Measurements from ENCODE around the gene NFILZ.

The NFILZ gene, protein sequence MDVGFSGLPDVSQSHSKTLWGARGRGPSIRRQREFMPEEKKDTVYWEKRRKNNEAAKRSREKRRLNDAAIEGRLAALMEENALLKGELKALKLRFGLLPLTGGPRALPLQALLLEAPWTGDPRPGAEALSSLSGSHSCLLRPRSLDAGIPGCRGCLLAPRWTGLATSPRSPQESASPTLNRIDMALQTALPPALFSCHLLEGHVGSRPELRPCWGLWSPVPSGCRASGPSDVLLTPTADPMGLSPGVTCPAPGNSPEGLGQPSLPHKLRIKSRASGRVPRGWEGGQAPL

GRCh38 chr19:8629996-8630683, at the start of gene NFILZ:
NFILZ (plus strand) TSS chr19:8630633; CDS start chr19:8676766, 46,133 bp downstream.
- in situ Hi-C loops (cut with MboI; ENCODE audit: low sequenced_read_pairs), result no loop called here

GRCh38 chr19:8580710-8581281, 49.6 kb upstream of the NFILZ start:
- in situ Hi-C loops (cut with MboI; ENCODE audit: low sequenced_read_pairs), result loop anchor here (25.0 kb wide), 1 partner anchor 507 kb away; the partner anchor contains the start of gene OR1M1

GRCh38 chr19:8584965-8585893, 45.2 kb upstream of the NFILZ start:
- in situ Hi-C loops (cut with MboI; ENCODE audit: low sequenced_read_pairs), result loop anchor here (25.0 kb wide), 1 partner anchor 502 kb away; the partner anchor contains the start of gene OR1M1

GRCh38 chr19:8585894-8586750, 44.3 kb upstream of the NFILZ start:
- in situ Hi-C loops (cut with MboI; ENCODE audit: low sequenced_read_pairs), result loop anchor here (25.0 kb wide), 1 partner anchor 501 kb away; the partner anchor contains the start of gene OR1M1

GRCh38 chr19:8589177-8589714, 41.2 kb upstream of the NFILZ start:
- in situ Hi-C loops (cut with MboI; ENCODE audit: low sequenced_read_pairs), result loop anchor here (25.0 kb wide), 1 partner anchor 498 kb away; the partner anchor contains the start of gene OR1M1

DNA sequence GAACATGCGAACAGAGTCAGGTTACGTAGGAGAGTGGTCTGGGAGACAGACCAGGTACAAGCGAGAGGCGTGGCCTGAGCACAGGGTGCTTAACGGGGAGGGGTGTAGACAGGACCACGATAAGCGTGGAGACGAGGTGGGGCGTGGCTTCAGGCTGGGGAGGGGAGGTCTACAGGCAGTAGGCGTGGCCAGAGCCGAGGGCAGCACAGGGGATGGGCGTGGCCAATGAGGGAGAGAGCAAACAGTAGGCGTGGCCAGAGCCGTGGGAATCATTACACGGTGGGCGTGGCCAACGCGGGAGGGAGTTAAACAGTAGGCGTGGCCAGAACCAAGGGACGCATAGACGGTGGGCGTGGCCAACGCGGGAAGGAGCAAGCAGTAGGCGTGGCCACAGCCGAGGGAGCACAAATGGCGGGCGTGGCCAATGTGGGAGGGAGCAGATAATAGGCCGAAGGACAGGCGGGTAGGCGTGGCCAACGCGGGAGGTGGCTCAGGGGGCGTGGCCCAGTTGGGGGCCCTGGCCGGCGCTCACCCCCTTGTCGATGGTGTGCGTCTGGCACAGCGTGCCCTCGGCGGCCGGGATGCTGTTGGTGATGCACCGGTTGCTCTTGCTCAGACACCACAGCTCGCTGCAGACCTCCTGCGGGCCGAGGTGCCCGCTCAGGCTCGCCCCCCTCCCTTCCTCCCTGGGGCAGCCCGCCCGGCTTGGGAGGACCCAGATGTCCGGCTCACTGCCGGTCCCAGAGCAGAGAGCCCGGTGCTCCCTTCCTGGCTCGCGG, 38.0 kb upstream of the NFILZ start:
- in situ Hi-C loops (cut with MboI; ENCODE audit: low sequenced_read_pairs), result loop anchor here (25.0 kb wide), 1 partner anchor 495 kb away; the partner anchor contains the start of gene OR1M1

- in situ Hi-C loops (cut with MboI; ENCODE audit: low sequenced_read_pairs), result loop anchor here (25.0 kb wide), 1 partner anchor 493 kb away; the partner anchor contains the start of gene OR1M1
Measured at GRCh38 chr19:8593931-8594330, 36.5 kb upstream of the NFILZ start.

- in situ Hi-C loops (cut with MboI; ENCODE audit: low sequenced_read_pairs), result loop anchor here (25.0 kb wide), 1 partner anchor 492 kb away; the partner anchor contains the start of gene OR1M1
Measured at GRCh38 chr19:8595651-8596050, 34.8 kb upstream of the NFILZ start.

DNA sequence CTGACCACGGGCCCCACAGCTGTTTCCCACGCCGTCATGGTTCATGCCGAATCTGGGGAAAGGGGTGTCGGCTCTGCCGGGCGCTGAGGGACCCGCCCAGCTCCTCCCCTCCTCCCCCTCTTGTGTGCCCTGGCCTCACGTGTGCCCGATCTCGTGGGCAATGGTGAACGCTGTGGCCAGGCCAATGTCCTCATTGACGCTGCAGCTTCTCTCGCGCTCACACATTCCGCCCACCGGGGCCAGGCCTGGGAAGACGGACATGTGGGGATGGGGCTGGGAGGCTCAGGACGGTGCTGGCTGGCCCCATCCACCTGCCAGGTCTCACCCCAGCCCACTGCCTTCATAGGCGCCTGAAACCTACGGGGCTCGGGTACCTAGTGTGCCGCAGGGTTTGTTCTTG, 34.3 kb upstream of the NFILZ start:
- in situ Hi-C loops (cut with MboI; ENCODE audit: low sequenced_read_pairs), result loop anchor here (25.0 kb wide), 1 partner anchor 491 kb away; the partner anchor contains the start of gene OR1M1

DNA sequence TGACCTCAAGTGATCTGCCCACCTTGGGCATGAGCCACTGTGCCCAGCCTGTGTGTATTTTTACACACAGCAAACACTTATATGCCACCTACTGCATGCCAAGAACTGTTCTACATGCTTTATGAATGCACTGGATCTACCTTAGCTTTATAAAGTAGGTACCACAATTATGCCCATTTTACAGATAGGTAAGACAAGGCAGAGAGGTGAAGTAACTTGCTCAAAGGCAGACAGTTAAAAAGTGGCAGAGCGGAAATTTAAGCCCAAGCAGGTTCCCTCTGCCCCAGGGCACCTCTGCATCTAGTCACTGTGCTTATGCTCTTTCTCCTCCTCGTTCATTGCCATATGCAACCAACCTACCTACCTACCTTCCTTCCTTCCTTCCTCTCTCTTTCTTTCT, 30.4 kb upstream of the NFILZ start:
- in situ Hi-C loops (cut with MboI; ENCODE audit: low sequenced_read_pairs), result no loop called here

- in situ Hi-C loops (cut with MboI; ENCODE audit: low sequenced_read_pairs), result no loop called here
Measured at GRCh38 chr19:8600816-8601215, 29.6 kb upstream of the NFILZ start.

DNA sequence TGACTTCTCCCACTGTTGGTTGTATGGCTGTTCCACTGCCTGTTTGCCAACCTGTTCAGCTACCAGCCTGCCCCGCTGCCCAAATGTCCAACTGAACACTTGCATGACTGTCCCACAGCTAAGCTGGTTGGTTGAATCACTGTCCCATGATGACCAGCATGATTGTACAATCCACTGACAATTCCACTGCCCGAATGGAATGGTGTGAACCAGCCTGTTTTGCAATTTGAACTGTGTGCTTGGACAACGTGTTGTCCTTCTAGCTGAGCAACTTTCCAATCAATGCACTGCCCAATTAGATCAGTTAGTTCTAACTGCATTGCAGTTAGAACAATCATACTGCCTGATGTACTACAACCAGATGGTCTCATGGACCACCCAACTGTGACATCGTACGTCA, 28.6 kb upstream of the NFILZ start:
- in situ Hi-C loops (cut with MboI; ENCODE audit: low sequenced_read_pairs), result no loop called here

DNA sequence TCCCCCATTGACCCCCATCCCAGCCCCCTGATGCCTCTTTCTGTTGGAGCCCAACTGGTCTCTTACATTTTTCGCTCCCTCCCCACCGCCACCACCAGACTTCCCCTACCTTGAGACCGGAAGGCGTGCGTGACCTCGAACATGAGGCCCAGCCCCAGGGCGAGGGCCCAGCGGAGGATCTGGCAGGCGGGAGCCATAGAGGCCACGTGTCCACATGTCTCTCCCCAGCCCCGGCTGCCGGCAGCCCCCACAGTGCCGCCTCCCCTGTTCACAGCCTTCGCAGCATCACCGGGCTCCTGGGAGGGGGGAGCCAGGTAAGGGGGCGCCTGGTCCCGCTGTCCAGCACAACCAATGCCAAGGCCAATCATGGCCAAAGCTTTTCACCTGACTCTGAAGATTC, 24.9 kb upstream of the NFILZ start:
- in situ Hi-C loops (cut with MboI; ENCODE audit: low sequenced_read_pairs), result no loop called here

DNA sequence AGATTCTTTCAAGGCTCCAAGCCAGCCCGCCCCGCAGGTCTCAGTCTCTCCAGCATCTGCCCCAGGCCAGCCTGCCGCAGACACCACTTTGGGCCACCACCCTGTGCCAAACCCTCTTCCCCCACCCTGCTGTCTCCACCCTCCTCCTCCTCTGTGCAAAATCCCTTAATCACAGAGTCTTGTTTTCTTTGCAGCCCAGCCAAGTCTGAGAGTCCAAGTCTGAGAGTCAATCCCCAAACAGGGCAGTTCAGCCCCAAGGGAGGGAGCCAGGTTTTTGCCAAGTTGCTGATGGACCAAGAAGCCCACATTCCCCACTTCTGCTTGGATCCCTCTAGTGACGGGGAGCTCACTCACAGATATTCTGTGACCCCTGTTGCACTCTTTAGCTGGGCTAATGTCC, 23.0 kb upstream of the NFILZ start:
- in situ Hi-C loops (cut with MboI; ENCODE audit: low sequenced_read_pairs), result no loop called here

GRCh38 chr19:8608941-8609278, 21.5 kb upstream of the NFILZ start:
- in situ Hi-C loops (cut with MboI; ENCODE audit: low sequenced_read_pairs), result no loop called here

DNA sequence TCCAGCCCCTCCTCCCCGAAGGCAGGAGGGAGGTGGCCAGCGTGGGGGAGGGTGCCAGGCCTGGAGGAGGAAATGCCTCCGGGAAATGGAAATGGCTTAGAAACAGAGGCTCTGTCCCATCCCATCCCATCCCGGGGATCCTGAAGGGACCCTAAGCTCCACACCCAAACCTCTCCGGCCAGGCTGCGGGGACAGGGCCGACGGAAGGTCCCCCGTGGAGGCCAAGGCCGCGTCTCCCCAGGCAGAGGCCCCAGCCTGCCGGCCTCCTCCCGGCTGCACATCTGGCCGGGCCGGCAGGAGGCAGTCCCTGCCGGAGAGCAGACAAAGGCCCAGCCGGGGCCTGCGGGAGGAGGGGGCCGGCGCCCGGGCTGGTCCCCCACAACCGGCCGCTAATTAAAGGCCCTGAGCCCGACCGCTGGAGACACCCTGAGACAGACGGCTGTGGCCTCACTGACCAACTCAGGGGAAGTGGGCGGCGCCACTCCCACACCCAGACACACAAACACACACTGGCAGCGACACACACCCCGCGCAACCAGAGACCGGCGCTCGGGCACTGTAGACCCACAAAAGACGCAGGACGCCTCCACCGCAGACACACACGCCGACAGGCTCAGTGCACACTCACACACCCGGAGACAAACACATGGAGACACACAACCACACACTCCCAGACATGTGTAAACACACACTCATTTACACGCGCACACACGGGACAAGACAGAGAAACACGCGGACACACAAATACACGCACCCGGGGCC, 21.0 kb upstream of the NFILZ start:
- in situ Hi-C loops (cut with MboI; ENCODE audit: low sequenced_read_pairs), result loop anchor here (10.0 kb wide), 1 partner anchor 85 kb away; the partner anchor contains the start of gene ACTL9

GRCh38 chr19:8610041-8610935, 20.1 kb upstream of the NFILZ start, which contains the start of gene ADAMTS10:
ADAMTS10 (minus strand) TSS chr19:8610715; CDS start chr19:8605710, 5,005 bp downstream.
- in situ Hi-C loops (cut with MboI; ENCODE audit: low sequenced_read_pairs), result loop anchor here (10.0 kb wide), 1 partner anchor 85 kb away; the partner anchor contains the start of gene ACTL9

Measured in HL-60/S4 treated with retinoic acid at 250 ng/mL for 4 days and 3 days (cell line).